IMR-90 (cell line): ENCODE data around the gene NTPCR. TPM values are rescaled to one million over a fixed set of nuclear protein-coding genes. Genes with fewer than 3 reads are reported as not detected.

Source experiments
- ATAC-seq: fragments of 200-7000 bp; cut with Tn5 transposase; 2 replicates; pipeline ENCODE4 v1.9.1; 2020; ENCODE audit warnings: low read depth, mild to moderate bottlenecking, moderate library complexity
- BruUV-seq: library from RNA; stranded (reverse); fragments of 400-500 nt; replicated peaks from 2 replicates; lab custom pipeline; 2021; lab: Mats Ljungman, UMichigan
- CTCF ChIA-PET: fragments of 300-600 bp; formaldehyde crosslinking; extraction: SDS; loops from one replicate; lab custom pipeline; 2021; ENCODE audit warnings: antibody characterized with exemption; lab: Yijun Ruan, JAX
- POLR2A ChIA-PET: fragments of 300-600 bp; sonication (Branson Sonifier 250); formaldehyde crosslinking; loops from one replicate; lab custom pipeline; 2022; ENCODE audit warnings: antibody characterized with exemption; ENCODE audit not compliant: unreplicated experiment; lab: Charles Lee
- DNase-seq: peaks from one replicate; pipeline ENCODE4 v3.0.0; 2013
- H2AFZ ChIP-seq: replicated peaks from 2 replicates; pipeline ENCODE3; 2013; ENCODE audit warnings: low read length, mild to moderate bottlenecking; ENCODE audit not compliant: poor library complexity
- H2AK5ac ChIP-seq: 2 replicates; pipeline ENCODE4 v1.6.1; 2013; ENCODE audit warnings: low read depth, low read length, inconsistent platforms
- H2AK9ac ChIP-seq: replicated peaks from 2 replicates; pipeline ENCODE3; 2013; ENCODE audit warnings: mild to moderate bottlenecking, low read depth, low read length, moderate library complexity; ENCODE audit not compliant: poor library complexity
- H2BK120ac ChIP-seq: 2 replicates; pipeline ENCODE4 v1.6.1; 2013; ENCODE audit warnings: low read depth, low read length, inconsistent platforms
- H2BK15ac ChIP-seq: 3 replicates; pipeline ENCODE4 v1.6.1; 2013; ENCODE audit warnings: low read depth, low read length, inconsistent platforms
- H2BK20ac ChIP-seq: 2 replicates; pipeline ENCODE4 v1.6.1; 2013; ENCODE audit warnings: low read depth, mild to moderate bottlenecking, inconsistent platforms, low read length, moderate library complexity
- H2BK5ac ChIP-seq: 2 replicates; pipeline ENCODE4 v1.6.1; 2013; ENCODE audit warnings: mild to moderate bottlenecking, low read depth, low read length, inconsistent platforms; ENCODE audit not compliant: poor library complexity, severe bottlenecking
- H3K14ac ChIP-seq: replicated peaks from 2 replicates; pipeline ENCODE4 v1.6.1; 2013; ENCODE audit warnings: low read depth, low read length, inconsistent platforms
- H3K18ac ChIP-seq: 2 replicates; pipeline ENCODE4 v1.6.1; 2013; ENCODE audit warnings: low read depth, low read length, control low read depth
- H3K23ac ChIP-seq: 2 replicates; pipeline ENCODE4 v1.6.1; 2013; ENCODE audit warnings: low read depth, low read length, inconsistent platforms
- H3K27ac ChIP-seq: 2 replicates; pipeline ENCODE4 v1.5.1; 2013; ENCODE audit warnings: mild to moderate bottlenecking, control low read depth, low read length; ENCODE audit not compliant: insufficient read depth
- H3K27me3 ChIP-seq: 2 replicates; pipeline ENCODE4 v1.6.1; 2013; ENCODE audit warnings: low read length; ENCODE audit not compliant: control insufficient read depth, insufficient read depth
- H3K36me3 ChIP-seq: 2 replicates; pipeline ENCODE4 v1.6.1; 2013; ENCODE audit warnings: low read length, mixed read lengths; ENCODE audit not compliant: control insufficient read depth, insufficient read depth
- H3K4ac ChIP-seq: 2 replicates; pipeline ENCODE4 v1.6.1; 2013; ENCODE audit warnings: low read depth, low read length, inconsistent platforms
- H3K4me1 ChIP-seq: 2 replicates; pipeline ENCODE4 v1.6.1; 2013; ENCODE audit warnings: low read length, mixed read lengths; ENCODE audit not compliant: control insufficient read depth, insufficient read depth
- H3K4me2 ChIP-seq: 2 replicates; pipeline ENCODE4 v1.6.1; 2013; ENCODE audit warnings: low read depth, mild to moderate bottlenecking, control low read depth, low read length, moderate library complexity
- H3K4me3 ChIP-seq: 2 replicates; pipeline ENCODE4 v1.5.1; 2013; ENCODE audit warnings: low read depth, mild to moderate bottlenecking, control low read depth, low read length, moderate library complexity; ENCODE audit not compliant: insufficient read depth
- H3K56ac ChIP-seq: 2 replicates; pipeline ENCODE4 v1.6.1; 2013; ENCODE audit warnings: low read length, inconsistent platforms; ENCODE audit not compliant: insufficient read depth; ENCODE audit errors: extremely low read depth
- H3K79me1 ChIP-seq, 2 experiments: 2 replicates each; pipeline ENCODE4 v1.6.1; 2013; ENCODE audit warnings: low read length in 2 of 2, inconsistent platforms in 1 of 2, low read depth in 1 of 2
- H3K9ac ChIP-seq: 2 replicates; pipeline ENCODE4 v1.6.1; 2013; ENCODE audit warnings: low read depth, low read length, control low read depth
- H3K9me1 ChIP-seq: 2 replicates; pipeline ENCODE4 v1.6.1; 2013; ENCODE audit warnings: low read length, inconsistent platforms; ENCODE audit not compliant: insufficient read depth
- H3K9me3 ChIP-seq: 2 replicates; pipeline ENCODE4 v1.6.1; 2013; ENCODE audit warnings: low read length; ENCODE audit not compliant: control insufficient read depth, insufficient read depth
- H4K20me1 ChIP-seq: 2 replicates; pipeline ENCODE4 v1.6.1; 2013; ENCODE audit warnings: low read length, inconsistent platforms; ENCODE audit not compliant: insufficient read depth
- H4K5ac ChIP-seq: 2 replicates; pipeline ENCODE4 v1.6.1; 2013; ENCODE audit warnings: mild to moderate bottlenecking, low read depth, low read length, control low read depth
- H4K8ac ChIP-seq, 2 experiments: 2 replicates each; pipeline ENCODE4 v1.6.1; 2013; ENCODE audit warnings: low read depth in 2 of 2, low read length in 2 of 2, control low read depth in 1 of 2, inconsistent platforms in 1 of 2
- H4K91ac ChIP-seq: 2 replicates; pipeline ENCODE4 v1.6.1; 2013; ENCODE audit warnings: low read depth, low read length, inconsistent platforms; ENCODE audit not compliant: insufficient read depth
- CEBPB ChIP-seq: IDR thresholded peaks from 2 replicates; pipeline ENCODE4 v1.6.1; 2012; ENCODE audit warnings: low read depth, low read length, improper control_type of control experiment
- CHD1 ChIP-seq: IDR thresholded peaks from 2 replicates; pipeline ENCODE4 v1.6.1; 2012; ENCODE audit warnings: low read depth, low read length, improper control_type of control experiment
- CTCF ChIP-seq: conservative IDR thresholded peaks from 2 replicates; pipeline ENCODE4 v1.5.1; 2012; ENCODE audit warnings: mild to moderate bottlenecking, low read depth, low read length, improper control_type of control experiment
- ELK1 ChIP-seq: fragments of 150-350 bp; IDR thresholded peaks from 2 replicates; pipeline ENCODE4 v1.6.1; 2016; ENCODE audit warnings: low read depth, mild to moderate bottlenecking, low read length, moderate library complexity, borderline replicate concordance
- FOS ChIP-seq: fragments of 150-350 bp; IDR thresholded peaks from 2 replicates; pipeline ENCODE4 v1.6.1; 2016; ENCODE audit warnings: low read depth, low read length
- MAFK ChIP-seq: IDR thresholded peaks from 2 replicates; pipeline ENCODE4 v1.6.1; 2012; ENCODE audit warnings: low read depth, low read length, improper control_type of control experiment
- MAZ ChIP-seq: IDR thresholded peaks from 2 replicates; pipeline ENCODE4 v1.6.1; 2012; ENCODE audit warnings: low read depth, mild to moderate bottlenecking, low read length, improper control_type of control experiment, moderate library complexity, borderline replicate concordance
- NFE2L2 ChIP-seq: fragments of 150-350 bp; IDR thresholded peaks from 2 replicates; pipeline ENCODE4 v1.6.1; 2016; ENCODE audit warnings: low read depth, mild to moderate bottlenecking, low read length
- POLR2A ChIP-seq: IDR thresholded peaks from 2 replicates; pipeline ENCODE4 v1.6.1; 2012; ENCODE audit warnings: mild to moderate bottlenecking, low read depth, low read length
- RAD21 ChIP-seq: IDR thresholded peaks from 2 replicates; pipeline ENCODE4 v1.6.1; 2012; ENCODE audit warnings: low read length, improper control_type of control experiment
- RFX5 ChIP-seq: IDR thresholded peaks from 2 replicates; pipeline ENCODE4 v1.8.0; 2012; ENCODE audit warnings: low read depth, mild to moderate bottlenecking, low read length, moderate library complexity
- WGBS, 2 experiments: methylation state at CpG; one replicate each; pipeline versions ENCODE4 v1.1.5 to v1.1.7; 2013; ENCODE audit warnings: missing lambda C conversion rate in 2 of 2; ENCODE audit not compliant: insufficient read length in 1 of 2; ENCODE audit errors: extremely low coverage in 2 of 2; 5-methylcytosine and 5-hydroxymethylcytosine counted together
- dilution Hi-C: fragments of 300-500 bp; cut with HindIII; formaldehyde crosslinking; loops from one replicate; pipeline ENCODE4 v1.14.3; 2018; ENCODE audit warnings: low sequenced_read_pairs; ENCODE audit not compliant: unreplicated experiment
- in situ Hi-C: fragments of 300-500 bp; cut with MboI; formaldehyde crosslinking; loops from 3 replicates; pipeline ENCODE4 v1.14.3; 2019; ENCODE audit warnings: low sequenced_read_pairs, inconsistent platforms, mixed read lengths
- intact Hi-C: fragments of 100-400 bp; cut with micrococcal nuclease; formaldehyde crosslinking; loops from 2 replicates; pipeline ENCODE4 v1.10.0; 2022
- polyA plus RNA-seq, 3 experiments: library from polyadenylated mRNA; depleted of rRNA; stranded (reverse); fragments of >200 nt; gene quantifications; 2 replicates each; pipeline ENCODE4 v1.2.3, GENCODE V29; 2012; ENCODE audit warnings: low replicate concordance in 1 of 3
- total RNA-seq: library from RNA; depleted of rRNA; stranded (reverse); fragments of >200 nt; gene quantifications from 2 replicates; pipeline ENCODE4 v1.2.3, GENCODE V29; 2012
- TF ChIP-seq, protein P1 (sequence below): fragments of 150-350 bp; IDR thresholded peaks from 2 replicates; pipeline ENCODE4 v1.6.1; 2017; ENCODE audit warnings: mild to moderate bottlenecking, antibody characterized with exemption, low read length, low read depth

NTPCR gene
- total and polyA plus RNA-seq, 2 of the 4 experiments (the other 2 are of a cell fraction), result 13.3 to 16.5 TPM

DNA sequence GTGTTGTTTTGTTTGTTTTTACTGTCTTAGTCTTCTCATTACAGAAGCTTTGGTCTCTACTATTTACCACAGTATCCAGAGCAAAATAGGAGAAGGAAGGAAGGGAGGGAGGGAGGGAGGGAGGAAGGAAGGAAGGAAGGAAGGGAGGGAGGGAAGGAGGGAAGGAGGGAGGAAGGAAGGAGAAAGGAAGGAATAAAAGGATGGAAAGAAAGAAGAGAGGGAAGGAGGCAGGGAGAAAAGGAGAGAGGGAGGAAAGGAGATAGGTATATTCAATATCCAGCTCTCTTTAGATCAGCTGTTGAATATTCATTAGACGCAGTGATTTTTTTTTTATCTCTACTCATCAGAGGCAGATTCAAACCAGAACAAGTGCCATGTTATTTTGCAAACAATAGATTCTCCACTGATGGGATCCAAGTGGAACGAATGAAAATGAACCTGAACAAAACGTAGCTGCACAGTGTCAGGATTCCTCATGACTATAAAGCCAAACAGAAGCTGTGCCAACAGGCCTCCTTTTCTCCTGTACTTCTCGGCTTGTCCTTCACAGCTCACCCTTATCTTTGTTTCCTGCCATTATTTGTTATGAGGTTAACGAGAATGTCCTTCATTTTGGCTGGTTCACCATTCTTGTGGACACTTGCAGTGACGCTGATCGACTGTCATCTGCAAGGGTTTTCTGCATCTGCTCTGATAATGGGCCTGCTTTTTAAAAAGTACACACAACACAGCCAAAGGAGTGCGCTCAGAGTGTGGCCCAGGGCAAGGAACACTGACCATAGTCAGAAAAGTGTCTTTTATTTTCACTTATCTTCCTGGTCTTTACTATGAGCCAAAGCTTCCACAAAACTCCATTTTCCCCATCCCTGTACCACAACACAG, 7.8 kb upstream of the NTPCR start (continued):
- TF ChIP-seq MAZ (no peak), MAFK (no peak)

- Histone ChIP-seq H3K4me3 (no peak overlapping the region), H4K91ac (no peak overlapping the region), H4K20me1 (no peaks in the 10 kb centered on the region), H2AK9ac (no peak overlapping the region), H3K36me3 (no peaks in the 10 kb centered on the region), H4K8ac (no peak overlapping the region; a peak in 1 of 4 replicates), H3K14ac (no peak overlapping the region), H3K4ac (no peak overlapping the region), H4K5ac (no peak overlapping the region; the same call in 1 of the 2 replicates), H2BK120ac (no peak overlapping the region), H3K4me1 (no peaks in the 10 kb centered on the region), H3K27ac (no peak overlapping the region), H2BK15ac (no peak overlapping the region), H2BK5ac (no peak overlapping the region), H3K79me1 (no peaks in the 10 kb centered on the region), H3K9ac (no peak overlapping the region), H3K23ac (no peak overlapping the region), H2AK5ac (no peak overlapping the region), H2BK20ac (no peak overlapping the region), H3K18ac (no peak overlapping the region), H3K4me2 (no peak overlapping the region), H3K9me1 (no peaks in the 10 kb centered on the region), H2AFZ (no peak overlapping the region), H3K27me3 (no peaks in the 10 kb centered on the region; the same call in 1 of the 2 replicates), H3K9me3 (no peaks in the 10 kb centered on the region; the same call in 1 of the 2 replicates), H3K56ac (no peak overlapping the region)
- in situ Hi-C loops (loop anchor here (10.0 kb wide), 1 partner anchor 309 kb away; the partner anchor contains the start of gene SIPA1L2), intact Hi-C loops (no loop called here), dilution Hi-C loops (loop anchor here (25.0 kb wide), 1 partner anchor 106 kb away; no protein-coding TSS in a partner anchor)
- no peak for DNase-seq
- ChIA-PET CTCF (no interaction called here), POLR2A (no interaction called here)
- no TSS peak for BruUV-seq
- ATAC-seq, result no peak
- WGBS, 2 experiments, result no CpG with 5 or more reads among the region's 9 CpGs
- no peak for TF ChIP-seq RAD21
- TF ChIP-seq CTCF, result no peak
- TF ChIP-seq CHD1, result no peak
- no peak for TF ChIP-seq MAZ
- TF ChIP-seq RFX5, result no peak
- TF ChIP-seq POLR2A, result no peak
- TF ChIP-seq CEBPB, result no peak
- TF ChIP-seq ELK1, result no peak
- TF ChIP-seq, protein P1, sequence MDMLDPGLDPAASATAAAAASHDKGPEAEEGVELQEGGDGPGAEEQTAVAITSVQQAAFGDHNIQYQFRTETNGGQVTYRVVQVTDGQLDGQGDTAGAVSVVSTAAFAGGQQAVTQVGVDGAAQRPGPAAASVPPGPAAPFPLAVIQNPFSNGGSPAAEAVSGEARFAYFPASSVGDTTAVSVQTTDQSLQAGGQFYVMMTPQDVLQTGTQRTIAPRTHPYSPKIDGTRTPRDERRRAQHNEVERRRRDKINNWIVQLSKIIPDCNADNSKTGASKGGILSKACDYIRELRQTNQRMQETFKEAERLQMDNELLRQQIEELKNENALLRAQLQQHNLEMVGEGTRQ, result no peak
- TF ChIP-seq FOS, result no peak
- no peak for TF ChIP-seq NFE2L2
These were observed 6.6 kb upstream of the NTPCR start for GRCh38 chr1:232943679-232944252.
